Coronary artery (tissue), 2 donors: ENCODE data around the gene DBF4B.

Experiments used
- DNase-seq: peaks from one replicate; pipeline ENCODE4 v3.0.0-alpha.2; 2017; ENCODE audit warnings: low spot score
- H3K27ac ChIP-seq, 2 donors: fragments of 200-600 bp; sonication (generic); one replicate each; pipeline ENCODE4 v1.5.1; 2016 to 2019
- H3K4me3 ChIP-seq: fragments of 200-600 bp; sonication (generic); 2 replicates; pipeline ENCODE4 v1.5.1; 2016; ENCODE audit warnings: mild to moderate bottlenecking, moderate library complexity
- TF ChIP-seq, protein P1 (sequence below): fragments of 200-600 bp; sonication (generic); IDR thresholded peaks from one replicate; pipeline ENCODE4 v1.5.1; 2019; ENCODE audit warnings: antibody characterized with exemption

DBF4B gene, protein sequence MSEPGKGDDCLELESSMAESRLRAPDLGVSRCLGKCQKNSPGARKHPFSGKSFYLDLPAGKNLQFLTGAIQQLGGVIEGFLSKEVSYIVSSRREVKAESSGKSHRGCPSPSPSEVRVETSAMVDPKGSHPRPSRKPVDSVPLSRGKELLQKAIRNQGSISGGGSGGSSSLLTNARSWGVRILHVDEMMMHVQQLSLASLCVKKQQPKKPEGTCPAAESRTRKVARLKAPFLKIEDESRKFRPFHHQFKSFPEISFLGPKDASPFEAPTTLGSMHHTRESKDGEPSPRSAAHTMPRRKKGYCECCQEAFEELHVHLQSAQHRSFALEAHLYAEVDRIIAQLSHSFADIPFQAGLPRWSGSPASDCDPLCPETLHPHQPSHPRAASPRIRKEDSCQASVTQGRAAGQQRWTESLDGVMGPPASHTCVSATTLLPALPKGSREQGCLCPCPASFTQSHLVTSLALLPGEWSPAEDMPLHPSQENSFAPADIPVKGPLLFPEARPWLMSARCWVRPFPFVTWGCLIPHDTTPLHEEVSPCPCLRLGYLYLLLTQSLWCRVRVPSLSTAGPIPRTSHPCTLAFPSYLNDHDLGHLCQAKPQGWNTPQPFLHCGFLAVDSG

DNA sequence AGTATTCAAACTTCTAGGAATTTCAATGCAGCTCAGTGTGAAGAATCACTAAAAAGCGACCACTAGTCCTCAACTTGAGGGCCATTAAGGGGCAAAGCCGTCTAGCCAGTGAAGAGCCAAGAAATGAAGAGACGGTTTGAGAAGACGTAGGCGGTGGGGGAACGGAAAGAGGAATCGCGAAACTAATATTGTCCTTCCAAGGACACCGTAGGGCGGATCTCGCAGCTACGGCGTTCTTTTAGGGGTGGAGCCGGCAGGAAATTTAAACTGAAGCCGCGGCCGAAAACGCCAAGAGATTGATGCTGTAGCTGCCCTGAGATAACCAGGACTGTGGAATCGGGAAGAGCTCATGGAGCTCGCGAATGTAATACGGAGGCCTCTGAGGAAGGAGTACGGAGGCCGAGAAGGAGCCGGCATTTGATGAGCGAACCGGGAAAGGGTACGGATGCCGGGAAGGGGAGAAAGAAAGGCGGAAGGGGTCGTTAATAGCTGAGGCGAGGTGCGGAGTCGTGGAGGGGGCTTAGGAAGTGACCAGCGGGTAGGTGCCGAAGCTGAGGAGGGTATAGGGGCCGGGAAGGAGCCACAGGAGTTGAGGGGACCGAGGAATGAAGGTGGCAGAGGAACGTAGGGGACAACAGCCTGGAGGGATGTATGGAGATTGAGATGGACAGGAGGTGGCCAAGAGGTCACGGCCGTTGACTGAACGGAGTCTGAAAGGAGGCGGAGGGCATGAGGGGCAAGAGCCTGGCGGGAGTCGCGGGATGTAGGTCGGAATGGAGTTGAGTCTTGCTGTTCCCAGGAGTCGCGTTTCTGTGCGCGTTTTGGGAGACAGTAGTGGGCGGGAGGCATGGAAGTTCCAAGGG lies at the start of gene DBF4B:
Gene DBF4B (plus strand): TSS at position 265 of the 863 bp plus-strand sequence. CDS start 156 bp downstream, at position 421.
- H3K27ac ChIP-seq: peak within 1 kb of the TSS; percentile 10 to 58
- TF ChIP-seq, protein P1, sequence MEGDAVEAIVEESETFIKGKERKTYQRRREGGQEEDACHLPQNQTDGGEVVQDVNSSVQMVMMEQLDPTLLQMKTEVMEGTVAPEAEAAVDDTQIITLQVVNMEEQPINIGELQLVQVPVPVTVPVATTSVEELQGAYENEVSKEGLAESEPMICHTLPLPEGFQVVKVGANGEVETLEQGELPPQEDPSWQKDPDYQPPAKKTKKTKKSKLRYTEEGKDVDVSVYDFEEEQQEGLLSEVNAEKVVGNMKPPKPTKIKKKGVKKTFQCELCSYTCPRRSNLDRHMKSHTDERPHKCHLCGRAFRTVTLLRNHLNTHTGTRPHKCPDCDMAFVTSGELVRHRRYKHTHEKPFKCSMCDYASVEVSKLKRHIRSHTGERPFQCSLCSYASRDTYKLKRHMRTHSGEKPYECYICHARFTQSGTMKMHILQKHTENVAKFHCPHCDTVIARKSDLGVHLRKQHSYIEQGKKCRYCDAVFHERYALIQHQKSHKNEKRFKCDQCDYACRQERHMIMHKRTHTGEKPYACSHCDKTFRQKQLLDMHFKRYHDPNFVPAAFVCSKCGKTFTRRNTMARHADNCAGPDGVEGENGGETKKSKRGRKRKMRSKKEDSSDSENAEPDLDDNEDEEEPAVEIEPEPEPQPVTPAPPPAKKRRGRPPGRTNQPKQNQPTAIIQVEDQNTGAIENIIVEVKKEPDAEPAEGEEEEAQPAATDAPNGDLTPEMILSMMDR: no peak
- DNase-seq: peak; percentile 81
- peak within 1 kb of the TSS; percentile 78 for H3K4me3 ChIP-seq

DNA sequence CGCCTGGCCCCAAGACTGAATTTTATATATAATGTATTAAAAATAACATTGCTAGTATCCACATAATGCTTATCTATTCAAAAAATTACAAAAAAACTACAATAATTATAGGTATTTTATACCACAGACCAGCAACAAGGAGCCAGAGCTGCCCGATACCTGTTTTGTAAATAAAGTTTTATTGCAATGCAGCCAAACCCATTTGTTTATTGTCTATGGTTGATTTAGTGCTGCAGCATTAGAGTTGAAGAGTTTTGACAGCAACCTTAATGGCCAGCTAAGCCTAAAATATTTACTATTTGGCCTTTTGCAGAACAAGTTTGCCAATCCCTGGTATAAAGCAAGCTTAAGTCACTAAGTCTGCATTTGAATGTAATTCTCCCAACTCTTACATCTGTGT lies 46.6 kb upstream of the DBF4B start:
- Histone ChIP-seq H3K4me3 (no peak overlapping the region), H3K27ac (no peak overlapping the region)
- DNase-seq: no peak
- TF ChIP-seq, protein P1: no peak

DNA sequence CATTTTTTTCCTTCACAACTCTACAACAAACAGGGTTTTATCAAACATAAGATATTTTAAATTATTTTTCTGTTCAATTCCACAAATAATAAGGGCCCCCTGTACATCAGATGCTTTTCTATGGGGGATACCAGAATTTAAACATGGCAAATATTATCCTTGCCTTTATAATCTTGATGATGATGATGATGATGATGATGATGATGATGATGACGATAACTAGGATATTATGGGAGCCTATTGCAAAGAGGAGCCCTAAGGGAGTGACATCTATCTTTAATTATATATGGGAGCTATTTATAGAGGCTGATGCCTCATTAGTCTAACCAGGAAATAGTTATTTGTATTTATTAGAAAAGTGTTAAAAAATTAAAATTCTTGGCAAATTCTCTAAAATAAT lies 45.4 kb upstream of the DBF4B start:
- no peak for DNase-seq
- TF ChIP-seq, protein P1: no peak
- no peak overlapping the region for H3K27ac ChIP-seq
- no peak overlapping the region for H3K4me3 ChIP-seq

DNA sequence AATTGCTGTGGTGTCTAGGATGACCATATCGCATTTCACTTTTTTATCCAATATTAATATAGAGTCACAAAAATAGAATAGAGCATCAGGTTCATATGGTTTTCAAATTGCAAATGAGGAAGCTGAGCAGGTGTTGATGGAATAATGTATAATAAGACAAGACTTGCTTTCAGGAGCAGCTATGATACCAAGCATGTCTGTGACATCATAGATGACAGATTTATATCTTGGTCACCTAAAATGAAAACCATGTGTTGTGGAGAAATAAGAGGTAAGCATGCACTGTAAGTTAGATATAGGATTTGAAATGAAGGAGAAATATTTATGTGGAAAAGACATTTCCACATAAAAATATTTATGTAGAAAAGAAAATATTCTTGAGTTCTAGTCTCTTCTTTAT lies 43.6 kb upstream of the DBF4B start:
- Histone ChIP-seq H3K27ac (no peak overlapping the region), H3K4me3 (no peak overlapping the region)
- TF ChIP-seq, protein P1: no peak
- DNase-seq: no peak

DNA sequence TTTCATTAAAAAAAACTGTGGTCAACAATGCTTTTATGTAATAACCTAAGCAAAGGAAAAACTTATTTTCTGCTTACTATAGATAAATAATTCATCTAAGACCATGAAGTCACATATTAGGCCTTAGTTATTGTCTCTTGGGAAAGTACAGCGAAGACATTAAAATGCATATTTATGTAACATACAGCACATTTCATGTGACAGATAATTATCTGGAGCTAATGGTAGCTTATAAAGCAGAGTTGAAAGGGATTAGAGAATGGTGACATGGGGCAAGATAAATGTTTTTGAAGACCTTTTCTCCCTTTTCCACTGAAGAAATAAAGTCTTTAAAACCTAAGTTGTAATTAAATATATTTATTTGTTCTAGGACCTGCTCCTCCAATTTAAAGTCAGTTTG lies 42.5 kb upstream of the DBF4B start:
- no peak for DNase-seq
- Histone ChIP-seq H3K27ac (no peak overlapping the region), H3K4me3 (no peak overlapping the region)
- TF ChIP-seq, protein P1: no peak

DNA sequence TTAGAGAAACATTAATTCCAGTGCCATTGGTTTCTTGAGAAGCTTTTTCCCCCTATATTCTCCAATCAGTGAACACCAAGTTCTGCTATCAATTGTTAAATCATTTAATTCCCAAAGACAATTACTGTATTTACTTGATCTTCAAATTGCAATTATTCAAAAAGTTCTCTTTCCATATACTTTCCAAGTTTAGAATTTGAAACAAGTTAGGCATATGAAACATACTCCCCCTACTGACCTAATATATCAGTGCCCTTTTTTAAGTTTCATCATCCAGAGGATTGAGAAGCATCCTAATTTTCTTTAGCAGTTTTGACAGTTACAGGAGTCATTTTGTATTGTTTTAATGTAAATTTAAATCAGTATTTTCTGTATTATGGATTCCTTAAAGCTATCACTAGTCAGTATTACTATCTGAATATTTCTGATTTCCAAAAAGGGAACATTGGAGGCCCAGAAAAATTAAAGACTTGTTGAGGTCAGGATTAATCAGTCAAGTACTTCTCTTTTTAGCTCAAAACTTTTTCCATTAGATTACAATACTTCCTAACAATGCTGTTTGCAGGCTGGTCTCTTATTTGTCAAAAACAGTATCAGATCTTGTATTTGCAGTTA lies 35.9 kb upstream of the DBF4B start:
- Histone ChIP-seq H3K4me3 (no peak overlapping the region), H3K27ac (no peak overlapping the region)
- TF ChIP-seq, protein P1: no peak
- no peak for DNase-seq
